NK-92 treated with Interleukin-12 subunit alpha and Interleukin-12 subunit beta, amount 100 ng/mL, for 24 hours (cell line): ENCODE results near the gene SEMA4A.
"Not testable (repeated sequence)": the region's sequence is repeated elsewhere in the genome, so short reads cannot be mapped to it uniquely, and the experiment has no call there.

ENCODE experiments used
- DNase-seq: peaks from one replicate; lab custom pipeline; 2025; lab: John Stamatoyannopoulos, UW

SEMA4A gene

GRCh38 chr1:156153362-156153761 is at the start of gene SEMA4A:
Gene SEMA4A (plus strand): TSS chr1:156153585. CDS start chr1:156154579, 994 bp downstream.
- DNase-seq: no peak

GRCh38 chr1:156104065-156104810 is 49.1 kb upstream of the SEMA4A start:
- no peak for DNase-seq

- no peak for DNase-seq
These were observed 48.2 kb upstream of the SEMA4A start for GRCh38 chr1:156104861-156105832.

GRCh38 chr1:156106624-156107488 is 46.5 kb upstream of the SEMA4A start:
- DNase-seq: no peak

GRCh38 chr1:156108057-156108456 is 45.3 kb upstream of the SEMA4A start:
- DNase-seq: no peak

- DNase-seq: no peak
These were observed 44.6 kb upstream of the SEMA4A start for GRCh38 chr1:156108664-156109241.

GRCh38 chr1:156110252-156110651 is 43.1 kb upstream of the SEMA4A start:
- no peak for DNase-seq

GRCh38 chr1:156111355-156111962 is 41.9 kb upstream of the SEMA4A start:
- no peak for DNase-seq

- DNase-seq: no peak
These were observed 40.9 kb upstream of the SEMA4A start for GRCh38 chr1:156112276-156113137.

- DNase-seq: no peak
These were observed 40.0 kb upstream of the SEMA4A start for GRCh38 chr1:156113282-156113950.

- DNase-seq: peak; percentile 76
These were observed 39.1 kb upstream of the SEMA4A start, which contains the start of gene LMNA for GRCh38 chr1:156114101-156114918. Gene LMNA (plus strand): TSS chr1:156114711. CDS start chr1:156114919, 208 bp downstream.

GRCh38 chr1:156114919-156115513 is 38.4 kb upstream of the SEMA4A start:
- DNase-seq: no peak

GRCh38 chr1:156115514-156116374 is 37.6 kb upstream of the SEMA4A start:
- no peak for DNase-seq

GRCh38 chr1:156116731-156117130 is 36.7 kb upstream of the SEMA4A start:
- not testable (repeated sequence) for DNase-seq

- DNase-seq: no peak
These were observed 35.8 kb upstream of the SEMA4A start for GRCh38 chr1:156117414-156118176.

GRCh38 chr1:156118177-156118868 is 35.1 kb upstream of the SEMA4A start:
- no peak for DNase-seq
